Measurements from ENCODE around the gene BMS1. TPM values are rescaled to one million over a fixed set of nuclear protein-coding genes. Genes with fewer than 3 reads are reported as not detected.

BMS1 gene
- total RNA-seq, 1 experiment from 2014 or later = 36.3 TPM

- TF ChIP-seq CTCF (IDR thresholded peaks at IDR 0.05; ENCODE audit: insufficient read depth in 1 of 2, low read depth in 1 of 2, low read length in 1 of 2, severe bottlenecking in 1 of 2, unreplicated experiment in 1 of 2) = no peak
- Mint-ChIP-seq H3K27me3 (ENCODE audit: insufficient read depth, unreplicated experiment) (peaks cover 12% of the 10 kb centered on the region), H3K4me1 (ENCODE audit: low read depth, unreplicated experiment) (no peaks in the 10 kb centered on the region), H3K27ac (ENCODE audit: unreplicated experiment) (no peak overlapping the region), H3K9me3 (ENCODE audit: unreplicated experiment) (no peaks in the 10 kb centered on the region), H3K4me3 (ENCODE audit: unreplicated experiment) (peak overlapping the region; percentile 90), H3K36me3 (ENCODE audit: insufficient read depth, unreplicated experiment) (no peaks in the 10 kb centered on the region)
- intact Hi-C loops (cut with micrococcal nuclease; ENCODE audit: unreplicated experiment) = loop anchor here (1.0 to 5.0 kb wide), 5 partner anchors 29 to 352 kb away; partner anchors contain the start of genes BMS1 and ZNF33B
- no TSS peak for BruUV-seq (replicated peaks)
- peaks cover 6% of the 10 kb centered on the region for H3K4me1 ChIP-seq
- H3K9me3 ChIP-seq = no peaks in the 10 kb centered on the region
- peak in 1 of 2 experiments; percentile 47 for DNase-seq
- peak overlapping the region; percentile 68 for H3K4me3 ChIP-seq (ENCODE audit: low read depth, low read length)
- POLR2A ChIA-PET = interaction anchor here (0.9 to 2.6 kb wide), 2 partner anchors 23 to 29 kb away, joined by 3 to 24 read pairs; partner anchors contain the start of gene BMS1
- H3K36me3 ChIP-seq (ENCODE audit: control insufficient read depth, insufficient read depth, low read length) = no peaks in the 10 kb centered on the region
- H3K27me3 ChIP-seq (replicated peaks; ENCODE audit: control insufficient read depth, insufficient read depth, low read length) = no peaks in the 10 kb centered on the region
- CTCF ChIA-PET = interaction anchor here (1.0 to 2.1 kb wide), 8 partner anchors 9 to 326 kb away, joined by 3 to 20 read pairs (median 6); partner anchors contain the start of gene BMS1
Observed at GRCh38 chr10:42753507-42754154, 29.0 kb upstream of the BMS1 start.

- BruUV-seq (replicated peaks) = no TSS peak
- no peaks in the 10 kb centered on the region for H3K36me3 Mint-ChIP-seq (ENCODE audit: insufficient read depth, unreplicated experiment)
- H3K4me3 ChIP-seq (ENCODE audit: low read depth, low read length) = peak overlapping the region; percentile 68
- ChIA-PET CTCF (interaction anchor here (1.0 to 2.1 kb wide), 7 partner anchors 10 to 321 kb away, joined by 3 to 20 read pairs (median 6); partner anchors contain the start of gene BMS1), POLR2A (interaction anchor here (0.9 to 2.6 kb wide), 2 partner anchors 22 to 29 kb away, joined by 3 to 24 read pairs; partner anchors contain the start of gene BMS1)
- no peaks in the 10 kb centered on the region for H3K4me1 Mint-ChIP-seq (ENCODE audit: low read depth, unreplicated experiment)
- H3K36me3 ChIP-seq (ENCODE audit: control insufficient read depth, insufficient read depth, low read length) = no peaks in the 10 kb centered on the region
- DNase-seq = peak in 1 of 2 experiments; percentile 60
- TF ChIP-seq CTCF (IDR thresholded peaks at IDR 0.05; ENCODE audit: insufficient read depth in 1 of 2, low read depth in 1 of 2, low read length in 1 of 2, severe bottlenecking in 1 of 2, unreplicated experiment in 1 of 2) = peak; percentile 22 to 32
- no peaks in the 10 kb centered on the region for H3K9me3 ChIP-seq
- H3K9me3 Mint-ChIP-seq (ENCODE audit: unreplicated experiment) = peaks cover 6% of the 10 kb centered on the region
- H3K27me3 ChIP-seq (replicated peaks; ENCODE audit: control insufficient read depth, insufficient read depth, low read length) = no peaks in the 10 kb centered on the region
- intact Hi-C loops (cut with micrococcal nuclease; ENCODE audit: unreplicated experiment) = loop anchor here (5.0 kb wide), 1 partner anchor 108 kb away; no protein-coding TSS in a partner anchor
- peak overlapping the region; percentile 90 for H3K4me3 Mint-ChIP-seq (ENCODE audit: unreplicated experiment)
- peaks cover 15% of the 10 kb centered on the region for H3K27me3 Mint-ChIP-seq (ENCODE audit: insufficient read depth, unreplicated experiment)
- H3K27ac Mint-ChIP-seq (ENCODE audit: unreplicated experiment) = no peak overlapping the region
- peaks cover 6% of the 10 kb centered on the region for H3K4me1 ChIP-seq
Observed at GRCh38 chr10:42754155-42755027, 28.2 kb upstream of the BMS1 start.

GRCh38 chr10:42755028-42755451, 27.6 kb upstream of the BMS1 start:
- Mint-ChIP-seq H3K27ac (ENCODE audit: unreplicated experiment) (no peak overlapping the region), H3K4me1 (ENCODE audit: low read depth, unreplicated experiment) (no peaks in the 10 kb centered on the region), H3K27me3 (ENCODE audit: insufficient read depth, unreplicated experiment) (peaks cover 10% of the 10 kb centered on the region), H3K36me3 (ENCODE audit: insufficient read depth, unreplicated experiment) (no peaks in the 10 kb centered on the region), H3K4me3 (ENCODE audit: unreplicated experiment) (peak overlapping the region; percentile 90), H3K9me3 (ENCODE audit: unreplicated experiment) (peaks cover 12% of the 10 kb centered on the region)
- POLR2A ChIA-PET = interaction anchor here (2.6 kb wide), 1 partner anchor 28 kb away, joined by 24 read pairs; the partner anchor contains the start of gene BMS1
- Histone ChIP-seq H3K9me3 (no peaks in the 10 kb centered on the region), H3K4me3 (ENCODE audit: low read depth, low read length) (peak overlapping the region; percentile 68), H3K36me3 (ENCODE audit: control insufficient read depth, insufficient read depth, low read length) (no peaks in the 10 kb centered on the region), H3K27me3 (replicated peaks; ENCODE audit: control insufficient read depth, insufficient read depth, low read length) (no peaks in the 10 kb centered on the region), H3K4me1 (peaks cover 6% of the 10 kb centered on the region)
- BruUV-seq (replicated peaks) = no TSS peak
- CTCF ChIA-PET = interaction anchor here (1.1 kb wide), 1 partner anchor 114 kb away, joined by 6 read pairs; no protein-coding TSS in a partner anchor
- intact Hi-C loops (cut with micrococcal nuclease; ENCODE audit: unreplicated experiment) = no loop called here
- DNase-seq = no peak
- TF ChIP-seq CTCF (IDR thresholded peaks at IDR 0.05; ENCODE audit: insufficient read depth in 1 of 2, low read depth in 1 of 2, low read length in 1 of 2, severe bottlenecking in 1 of 2, unreplicated experiment in 1 of 2) = no peak
